HCT116 (cell line): ENCODE data around the gene CDYL. TPM values are rescaled to one million over a fixed set of nuclear protein-coding genes. Genes with fewer than 3 reads are reported as not detected.

Experiments used
- ATAC-seq: fragments of 200-7000 bp; cut with Tn5 transposase; 2 replicates; pipeline ENCODE4 v1.9.1; 2020; ENCODE audit warnings: mild to moderate bottlenecking, moderate library complexity
- BruUV-seq: library from RNA; stranded (reverse); fragments of 400-500 nt; replicated peaks from 2 replicates; lab custom pipeline; 2021; lab: Mats Ljungman, UMichigan
- CTCF ChIA-PET: fragments of 300-600 bp; sonication (Branson Sonifier 250); formaldehyde crosslinking; loops from one replicate; lab custom pipeline; 2021; ENCODE audit warnings: antibody characterized with exemption; lab: Charles Lee
- POLR2A ChIA-PET: fragments of 300-600, 350-600 bp; sonication (Branson Sonifier 250); formaldehyde crosslinking; loops from one replicate; lab custom pipeline; 2021; ENCODE audit warnings: antibody characterized with exemption; lab: Charles Lee
- RAD21 ChIA-PET, 2 experiments: fragments of 300-600 bp; sonication (Branson Sonifier 250); formaldehyde crosslinking; loops; one replicate each; lab custom pipeline; 2023; ENCODE audit warnings: low total read pairs in 2 of 2; ENCODE audit not compliant: uncharacterized antibody in 2 of 2, unreplicated experiment in 2 of 2, low non-redundant PET in 1 of 2; lab: Charles Lee
- DNase-seq: peaks from one replicate; pipeline ENCODE4 v3.0.0-alpha.2; 2010; ENCODE audit warnings: low read depth, low spot score
- H2AFZ ChIP-seq: fragments of 200-600 bp; shearing (Covaris generic), sonication (generic); 2 replicates; pipeline ENCODE4 v1.6.1; 2017; ENCODE audit warnings: low read depth, mixed run types, mixed read lengths, antibody characterized with exemption, low read length; ENCODE audit not compliant: poor library complexity, severe bottlenecking
- H3K27ac ChIP-seq: 2 replicates; pipeline ENCODE4 v1.5.1; 2012; ENCODE audit warnings: low read depth, low read length
- H3K27me3 ChIP-seq: fragments of 200-600 bp; sonication (generic); 2 replicates; pipeline ENCODE4 v1.6.1; 2016; ENCODE audit warnings: mixed run types, low read length, mixed read lengths; ENCODE audit not compliant: insufficient read depth
- H3K36me3 ChIP-seq, 2 experiments: fragments of 200-500 bp in 1 of 2; fragments of 200-600 bp in 1 of 2; sonication (Bioruptor generic) in 1 of 2; sonication (generic) in 1 of 2; 2 replicates each; pipeline versions ENCODE4 v1.5.1 to v1.6.1; 2014 to 2016; ENCODE audit warnings: low read length in 2 of 2, inconsistent platforms in 1 of 2, mixed read lengths in 1 of 2, mixed run types in 1 of 2; ENCODE audit not compliant: insufficient read depth in 2 of 2, control insufficient read depth in 1 of 2
- H3K4me1 ChIP-seq, 2 experiments: fragments of 200-600 bp in 1 of 2; sonication (generic) in 1 of 2; 2 replicates each; pipeline versions ENCODE4 v1.5.1 to v1.6.1; 2012 to 2017; ENCODE audit warnings: low read length in 2 of 2, inconsistent platforms in 1 of 2, mild to moderate bottlenecking in 1 of 2, mixed read lengths in 1 of 2, mixed run types in 1 of 2, moderate library complexity in 1 of 2; ENCODE audit not compliant: insufficient read depth in 2 of 2, control insufficient read depth in 1 of 2
- H3K4me2 ChIP-seq: fragments of 200-600 bp; sonication (generic); 2 replicates; pipeline ENCODE4 v1.6.1; 2017; ENCODE audit warnings: mixed run types, low read length, mixed read lengths
- H3K4me3 ChIP-seq, 2 experiments: fragments of 200-600 bp in 1 of 2; sonication (generic) in 1 of 2; replicated peaks in 1 of 2; 2 replicates each; pipeline ENCODE4 v1.5.1; 2011 to 2016; ENCODE audit warnings: low read length in 2 of 2, control low read depth in 1 of 2, low read depth in 1 of 2, mild to moderate bottlenecking in 1 of 2, mixed read lengths in 1 of 2, mixed run types in 1 of 2
- H3K79me2 ChIP-seq: fragments of 200-600 bp; sonication (generic); 2 replicates; pipeline ENCODE4 v1.6.1; 2017; ENCODE audit warnings: mild to moderate bottlenecking, mixed run types, low read length, moderate library complexity, mixed read lengths; ENCODE audit not compliant: insufficient read depth
- H3K9ac ChIP-seq: fragments of 200-600 bp; sonication (generic); 2 replicates; pipeline ENCODE4 v1.6.1; 2016; ENCODE audit warnings: low read length, mixed read lengths
- H3K9me2 ChIP-seq: fragments of 200-600 bp; sonication (generic), shearing (Covaris generic); 2 replicates; pipeline ENCODE4 v1.6.1; 2017; ENCODE audit warnings: mixed run types, mild to moderate bottlenecking, moderate library complexity; ENCODE audit not compliant: insufficient read depth
- H3K9me3 ChIP-seq, 2 experiments: fragments of 200-500 bp in 1 of 2; fragments of 200-600 bp in 1 of 2; sonication (Bioruptor generic) in 1 of 2; sonication (generic) in 1 of 2; 2 replicates each; pipeline ENCODE4 v1.6.1; 2014 to 2017; ENCODE audit warnings: low read length in 2 of 2, mixed read lengths in 2 of 2, inconsistent platforms in 1 of 2, low read depth in 1 of 2, mild to moderate bottlenecking in 1 of 2, mixed run types in 1 of 2, moderate library complexity in 1 of 2; ENCODE audit not compliant: control insufficient read depth in 1 of 2, insufficient read depth in 1 of 2
- H4K20me1 ChIP-seq: fragments of 200-600 bp; sonication (generic), shearing (Covaris generic); 2 replicates; pipeline ENCODE4 v1.6.1; 2017; ENCODE audit warnings: mixed run types, mild to moderate bottlenecking, moderate library complexity; ENCODE audit not compliant: insufficient read depth
- ATF3 ChIP-seq: IDR thresholded peaks from 2 replicates; pipeline ENCODE4 v1.6.1; 2012
- CBX3 ChIP-seq: IDR thresholded peaks from 2 replicates; pipeline ENCODE4 v1.6.1; 2012; ENCODE audit warnings: low read depth
- CEBPB ChIP-seq: IDR thresholded peaks from 2 replicates; pipeline ENCODE4 v1.6.1; 2012; ENCODE audit warnings: low read depth
- ELF1 ChIP-seq: IDR thresholded peaks from 2 replicates; pipeline ENCODE4 v1.6.1; 2012; ENCODE audit warnings: low read depth, borderline replicate concordance
- EZH2 ChIP-seq: fragments of 200-600 bp; sonication (generic); IDR thresholded peaks from 2 replicates; pipeline ENCODE4 v1.6.1; 2017; ENCODE audit warnings: antibody characterized with exemption, mixed run types
- FOSL1 ChIP-seq: IDR thresholded peaks from 2 replicates; pipeline ENCODE4 v1.6.1; 2012; ENCODE audit warnings: low read depth
- JUND ChIP-seq: IDR thresholded peaks from 2 replicates; pipeline ENCODE4 v1.6.1; 2012
- MAX ChIP-seq: IDR thresholded peaks from 2 replicates; pipeline ENCODE4 v1.6.1; 2012
- POLR2A ChIP-seq: IDR thresholded peaks from 2 replicates; pipeline ENCODE4 v1.7.0; 2011; ENCODE audit warnings: borderline replicate concordance; ENCODE audit not compliant: insufficient read depth, insufficient read length; ENCODE audit errors: extremely low read depth
- POLR2AphosphoS5 ChIP-seq: IDR thresholded peaks from 2 replicates; pipeline ENCODE4 v1.6.1; 2011; ENCODE audit warnings: mild to moderate bottlenecking, low read depth, low read length, moderate library complexity
- RAD21 ChIP-seq: IDR thresholded peaks from 2 replicates; pipeline ENCODE4 v1.6.1; 2012; ENCODE audit warnings: low read depth, mild to moderate bottlenecking
- REST ChIP-seq: IDR thresholded peaks from 2 replicates; pipeline ENCODE4 v1.6.1; 2012; ENCODE audit warnings: low read depth
- SP1 ChIP-seq: IDR thresholded peaks from 2 replicates; pipeline ENCODE4 v1.6.1; 2012; ENCODE audit warnings: low read depth
- SRF ChIP-seq: IDR thresholded peaks from 2 replicates; pipeline ENCODE4 v1.6.1; 2012; ENCODE audit warnings: low read depth
- TCF7L2 ChIP-seq: IDR thresholded peaks from 2 replicates; pipeline ENCODE4 v1.7.0; 2011; ENCODE audit warnings: borderline replicate concordance, inconsistent platforms; ENCODE audit not compliant: insufficient read depth, insufficient read length; ENCODE audit errors: extremely low read depth
- YY1 ChIP-seq: IDR thresholded peaks from 2 replicates; pipeline ENCODE4 v1.6.1; 2011; ENCODE audit warnings: low read length, low read depth, moderate library complexity, mild to moderate bottlenecking; ENCODE audit not compliant: insufficient replicate concordance; ENCODE audit errors: extremely low read depth
- ZBTB33 ChIP-seq: IDR thresholded peaks from 2 replicates; pipeline ENCODE4 v1.6.1; 2011; ENCODE audit warnings: mild to moderate bottlenecking, low read length, moderate library complexity; ENCODE audit not compliant: insufficient replicate concordance; ENCODE audit errors: extremely low read depth
- ZFX ChIP-seq: fragments of 450-650 bp; IDR thresholded peaks from 2 replicates; pipeline ENCODE4 v1.6.1; 2017
- ZNF274 ChIP-seq: fragments of 200-500 bp; sonication (Bioruptor generic); IDR thresholded peaks from 2 replicates; pipeline ENCODE4 v1.6.1; 2014; ENCODE audit warnings: mild to moderate bottlenecking, low read depth, low read length, inconsistent platforms
- intact Hi-C: fragments of 100-400 bp; cut with micrococcal nuclease; formaldehyde crosslinking; loops from 2 replicates; pipeline ENCODE4 v1.10.0; 2022
- total RNA-seq: library from RNA; stranded (reverse); gene quantifications from one replicate; pipeline ENCODE4 v1.2.1, GENCODE V29; 2021; ENCODE audit not compliant: unreplicated experiment
- TF ChIP-seq, protein P1 (sequence below), 3 experiments: fragments of 200-600 bp in 1 of 3; sonication (generic) in 1 of 3; IDR thresholded peaks in 2 of 3; conservative IDR thresholded peaks in 1 of 3; 2 replicates each; pipeline ENCODE4 v1.5.1; 2012 to 2017; ENCODE audit warnings: low read depth in 2 of 3, low read length in 2 of 3, antibody characterized with exemption in 1 of 3, borderline replicate concordance in 1 of 3, control low read depth in 1 of 3, mild to moderate bottlenecking in 1 of 3, mixed read lengths in 1 of 3, mixed run types in 1 of 3, moderate library complexity in 1 of 3; ENCODE audit not compliant: insufficient read depth in 1 of 3

The CDYL gene
- total RNA-seq, 1 experiment from 2014 or later: 42.6 TPM

DNA sequence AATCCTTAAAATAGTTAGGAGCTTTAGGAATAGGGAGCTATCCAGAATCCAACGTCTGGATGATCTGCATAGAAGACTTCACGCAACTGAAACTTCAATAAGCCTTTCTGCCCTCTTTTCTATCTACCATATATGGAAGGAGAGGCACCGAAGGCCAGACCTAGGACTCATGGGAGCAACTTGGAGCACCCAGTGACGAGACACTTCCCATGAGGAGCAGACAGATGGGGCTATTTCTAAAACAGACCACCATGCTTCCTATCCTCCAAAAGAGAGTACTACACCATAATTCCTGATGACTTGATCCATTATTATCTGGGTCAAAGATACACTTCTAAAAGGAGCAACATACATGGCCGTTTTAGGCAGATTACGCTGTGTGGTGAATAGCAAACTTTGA lies 221.7 kb downstream of the CDYL start:
- no peak for DNase-seq
- Histone ChIP-seq H3K9me3 (no peaks in the 10 kb centered on the region), H3K9ac (no peak overlapping the region), H3K79me2 (no peaks in the 10 kb centered on the region; the same call in 1 of the 2 replicates), H3K9me2 (no peaks in the 10 kb centered on the region), H3K27ac (no peak overlapping the region), H3K27me3 (no peaks in the 10 kb centered on the region), H3K4me1 (peaks cover 0 to 3% of the 10 kb centered on the region in 2 experiments; a peak in 2 of 4 replicates), H3K36me3 (peaks cover 12 to 18% of the 10 kb centered on the region in 2 experiments; a peak in 2 of 4 replicates), H3K4me3 (no peak overlapping the region), H2AFZ (no peak overlapping the region), H4K20me1 (no peaks in the 10 kb centered on the region), H3K4me2 (no peak overlapping the region)
- RAD21 ChIA-PET: no interaction called here
- POLR2A ChIA-PET: no interaction called here
- intact Hi-C loops: no loop called here
- BruUV-seq: no TSS peak
- ATAC-seq: no peak
- no peak for TF ChIP-seq SP1
- no peak for TF ChIP-seq ZFX
- TF ChIP-seq SRF: no peak
- TF ChIP-seq MAX: no peak
- no peak for TF ChIP-seq FOSL1
- TF ChIP-seq EZH2: no peak
- TF ChIP-seq ATF3: no peak
- TF ChIP-seq RAD21: no peak
- no peak for TF ChIP-seq POLR2A
- TF ChIP-seq ZBTB33: no peak
- no peak for TF ChIP-seq CBX3
- no peak for TF ChIP-seq ELF1
- no peak for TF ChIP-seq YY1
- no peak for TF ChIP-seq POLR2AphosphoS5
- TF ChIP-seq TCF7L2: no peak
- no peak for TF ChIP-seq JUND
- TF ChIP-seq, protein P1, sequence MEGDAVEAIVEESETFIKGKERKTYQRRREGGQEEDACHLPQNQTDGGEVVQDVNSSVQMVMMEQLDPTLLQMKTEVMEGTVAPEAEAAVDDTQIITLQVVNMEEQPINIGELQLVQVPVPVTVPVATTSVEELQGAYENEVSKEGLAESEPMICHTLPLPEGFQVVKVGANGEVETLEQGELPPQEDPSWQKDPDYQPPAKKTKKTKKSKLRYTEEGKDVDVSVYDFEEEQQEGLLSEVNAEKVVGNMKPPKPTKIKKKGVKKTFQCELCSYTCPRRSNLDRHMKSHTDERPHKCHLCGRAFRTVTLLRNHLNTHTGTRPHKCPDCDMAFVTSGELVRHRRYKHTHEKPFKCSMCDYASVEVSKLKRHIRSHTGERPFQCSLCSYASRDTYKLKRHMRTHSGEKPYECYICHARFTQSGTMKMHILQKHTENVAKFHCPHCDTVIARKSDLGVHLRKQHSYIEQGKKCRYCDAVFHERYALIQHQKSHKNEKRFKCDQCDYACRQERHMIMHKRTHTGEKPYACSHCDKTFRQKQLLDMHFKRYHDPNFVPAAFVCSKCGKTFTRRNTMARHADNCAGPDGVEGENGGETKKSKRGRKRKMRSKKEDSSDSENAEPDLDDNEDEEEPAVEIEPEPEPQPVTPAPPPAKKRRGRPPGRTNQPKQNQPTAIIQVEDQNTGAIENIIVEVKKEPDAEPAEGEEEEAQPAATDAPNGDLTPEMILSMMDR (IDR thresholded peaks at IDR 0.05 in 2 of 3, conservative IDR thresholded peaks at IDR 0.05 in 1 of 3; ENCODE audit: borderline replicate concordance in 1 of 3, insufficient read depth in 1 of 3, low read depth in 2 of 3, low read length in 2 of 3): no peak
- no peak for TF ChIP-seq REST
- no peak for TF ChIP-seq ZNF274
- no peak for TF ChIP-seq CEBPB
- CTCF ChIA-PET: no interaction called here
